ENCODE results near the gene C1orf115.

Gene C1orf115

DNA sequence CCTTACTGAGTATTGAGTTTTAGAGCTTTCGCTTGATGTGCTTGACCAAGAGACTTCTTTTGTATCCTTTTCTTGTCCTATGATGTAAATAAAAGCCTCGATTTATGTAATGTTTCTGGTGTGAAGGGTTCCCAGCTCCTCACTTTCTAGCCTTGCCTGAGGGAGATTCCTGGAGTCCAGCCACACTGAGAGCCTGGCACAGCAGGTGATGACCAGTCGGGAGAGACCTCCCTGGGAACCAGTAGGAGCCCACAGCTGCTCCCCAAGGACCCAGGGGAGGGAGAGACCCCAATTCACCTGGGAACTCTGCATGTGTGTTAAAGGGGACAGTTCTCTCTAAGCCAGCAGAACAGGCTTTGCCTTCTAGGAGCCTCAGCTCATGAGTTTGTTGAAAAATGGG is 8.9 kb downstream of the C1orf115 start:
- TF ChIP-seq, protein P1, sequence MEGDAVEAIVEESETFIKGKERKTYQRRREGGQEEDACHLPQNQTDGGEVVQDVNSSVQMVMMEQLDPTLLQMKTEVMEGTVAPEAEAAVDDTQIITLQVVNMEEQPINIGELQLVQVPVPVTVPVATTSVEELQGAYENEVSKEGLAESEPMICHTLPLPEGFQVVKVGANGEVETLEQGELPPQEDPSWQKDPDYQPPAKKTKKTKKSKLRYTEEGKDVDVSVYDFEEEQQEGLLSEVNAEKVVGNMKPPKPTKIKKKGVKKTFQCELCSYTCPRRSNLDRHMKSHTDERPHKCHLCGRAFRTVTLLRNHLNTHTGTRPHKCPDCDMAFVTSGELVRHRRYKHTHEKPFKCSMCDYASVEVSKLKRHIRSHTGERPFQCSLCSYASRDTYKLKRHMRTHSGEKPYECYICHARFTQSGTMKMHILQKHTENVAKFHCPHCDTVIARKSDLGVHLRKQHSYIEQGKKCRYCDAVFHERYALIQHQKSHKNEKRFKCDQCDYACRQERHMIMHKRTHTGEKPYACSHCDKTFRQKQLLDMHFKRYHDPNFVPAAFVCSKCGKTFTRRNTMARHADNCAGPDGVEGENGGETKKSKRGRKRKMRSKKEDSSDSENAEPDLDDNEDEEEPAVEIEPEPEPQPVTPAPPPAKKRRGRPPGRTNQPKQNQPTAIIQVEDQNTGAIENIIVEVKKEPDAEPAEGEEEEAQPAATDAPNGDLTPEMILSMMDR (conservative IDR thresholded peaks at IDR 0.05; ENCODE audit: low read depth, low read length) = no peak

DNA sequence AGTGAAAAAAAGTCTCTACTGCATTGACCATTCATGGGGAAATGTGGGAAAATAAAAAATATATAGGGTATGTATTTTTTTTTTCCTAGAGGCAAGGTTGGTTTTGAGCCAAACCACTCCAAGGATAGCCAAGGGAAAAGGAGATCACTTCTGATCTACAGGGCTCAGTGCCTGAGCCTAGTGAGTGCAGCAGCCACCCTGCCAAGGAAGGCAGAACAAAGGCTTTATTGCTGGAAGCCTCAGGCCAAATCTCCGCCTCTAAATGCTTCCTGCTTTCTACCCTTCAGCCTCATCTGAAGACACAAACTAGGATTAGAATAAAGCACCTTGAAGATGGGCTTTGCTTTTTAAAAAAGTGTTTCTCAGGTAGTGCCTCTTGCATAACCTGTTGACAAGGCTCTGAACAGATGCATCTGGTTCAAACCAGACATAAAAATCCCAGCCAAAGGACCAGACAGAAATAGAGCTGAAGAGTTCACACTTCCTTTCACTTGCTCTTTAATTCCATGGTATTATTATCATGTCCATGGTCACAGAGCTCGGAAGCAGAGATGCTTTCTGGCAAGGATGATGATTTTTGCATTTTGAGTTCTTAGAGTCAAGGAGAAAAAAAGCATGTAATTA is 10.5 kb downstream of the C1orf115 start:
- H3K4me3 ChIP-seq (ENCODE audit: low read length) = no peak overlapping the region
- DNase-seq (ENCODE audit: low read depth) = no peak
- TF ChIP-seq, protein P1 (conservative IDR thresholded peaks at IDR 0.05; ENCODE audit: low read depth, low read length) = no peak

More for the DNA sequence above, 8.9 kb downstream of the C1orf115 start:
- H3K4me3 ChIP-seq (ENCODE audit: low read length) = no peak overlapping the region
- DNase-seq (ENCODE audit: low read depth) = no peak

DNA sequence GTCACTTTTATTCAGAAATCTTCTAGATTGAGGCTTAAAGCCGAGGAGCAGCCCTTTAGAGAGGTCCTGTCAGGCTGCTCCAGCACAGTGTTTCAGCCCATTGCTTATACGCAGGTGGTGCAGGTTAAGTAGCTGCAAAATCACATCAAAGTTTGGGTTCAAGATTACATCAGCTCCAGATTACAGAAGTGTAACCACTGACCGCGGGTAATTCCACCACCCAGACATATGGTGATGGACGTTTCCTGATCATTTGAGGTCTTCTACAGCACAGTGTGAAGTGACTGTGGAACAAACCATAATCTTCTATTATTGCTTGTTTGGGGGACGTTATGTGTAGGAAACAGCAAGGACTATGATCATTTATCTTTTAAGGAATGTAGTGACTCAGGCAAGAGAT is 11.8 kb downstream of the C1orf115 start:
- TF ChIP-seq, protein P1 (conservative IDR thresholded peaks at IDR 0.05; ENCODE audit: low read depth, low read length) = no peak
- no peak overlapping the region for H3K4me3 ChIP-seq (ENCODE audit: low read length)
- no peak for DNase-seq (ENCODE audit: low read depth)

- no peak overlapping the region for H3K4me3 ChIP-seq (ENCODE audit: low read length)
- TF ChIP-seq, protein P1 (conservative IDR thresholded peaks at IDR 0.05; ENCODE audit: low read depth, low read length) = no peak
- DNase-seq (ENCODE audit: low read depth) = no peak
Observed at GRCh38 chr1:220702733-220703270, 12.6 kb downstream of the C1orf115 start.

GRCh38 chr1:220703305-220703704 is 13.1 kb downstream of the C1orf115 start:
- no peak overlapping the region for H3K4me3 ChIP-seq (ENCODE audit: low read length)
- TF ChIP-seq, protein P1 (conservative IDR thresholded peaks at IDR 0.05; ENCODE audit: low read depth, low read length) = no peak
- DNase-seq (ENCODE audit: low read depth) = no peak

- TF ChIP-seq, protein P1 (conservative IDR thresholded peaks at IDR 0.05; ENCODE audit: low read depth, low read length) = no peak
- H3K4me3 ChIP-seq (ENCODE audit: low read length) = no peak overlapping the region
Observed at GRCh38 chr1:220705782-220706181, 15.6 kb downstream of the C1orf115 start.

GRCh38 chr1:220706480-220706879 is 16.3 kb downstream of the C1orf115 start:
- no peak overlapping the region for H3K4me3 ChIP-seq (ENCODE audit: low read length)
- no peak for DNase-seq (ENCODE audit: low read depth)
- TF ChIP-seq, protein P1 (conservative IDR thresholded peaks at IDR 0.05; ENCODE audit: low read depth, low read length) = no peak

More at GRCh38 chr1:220705782-220706181, 15.6 kb downstream of the C1orf115 start:
- no peak for DNase-seq (ENCODE audit: low read depth)
